ENCODE results near the gene LAMA1. TPM values are rescaled to one million over a fixed set of nuclear protein-coding genes. Genes with fewer than 3 reads are reported as not detected.

LAMA1 gene
- total RNA-seq, 4 donors from 2014 or later, result 0.48 to 2.9 (median 2.6) TPM; not detected in 1

GRCh38 chr18:7070466-7070865, 47.1 kb downstream of the LAMA1 start:
- no peak for TF ChIP-seq EP300 (IDR thresholded peaks at IDR 0.05; ENCODE audit: low read depth)
- TF ChIP-seq, protein P1, sequence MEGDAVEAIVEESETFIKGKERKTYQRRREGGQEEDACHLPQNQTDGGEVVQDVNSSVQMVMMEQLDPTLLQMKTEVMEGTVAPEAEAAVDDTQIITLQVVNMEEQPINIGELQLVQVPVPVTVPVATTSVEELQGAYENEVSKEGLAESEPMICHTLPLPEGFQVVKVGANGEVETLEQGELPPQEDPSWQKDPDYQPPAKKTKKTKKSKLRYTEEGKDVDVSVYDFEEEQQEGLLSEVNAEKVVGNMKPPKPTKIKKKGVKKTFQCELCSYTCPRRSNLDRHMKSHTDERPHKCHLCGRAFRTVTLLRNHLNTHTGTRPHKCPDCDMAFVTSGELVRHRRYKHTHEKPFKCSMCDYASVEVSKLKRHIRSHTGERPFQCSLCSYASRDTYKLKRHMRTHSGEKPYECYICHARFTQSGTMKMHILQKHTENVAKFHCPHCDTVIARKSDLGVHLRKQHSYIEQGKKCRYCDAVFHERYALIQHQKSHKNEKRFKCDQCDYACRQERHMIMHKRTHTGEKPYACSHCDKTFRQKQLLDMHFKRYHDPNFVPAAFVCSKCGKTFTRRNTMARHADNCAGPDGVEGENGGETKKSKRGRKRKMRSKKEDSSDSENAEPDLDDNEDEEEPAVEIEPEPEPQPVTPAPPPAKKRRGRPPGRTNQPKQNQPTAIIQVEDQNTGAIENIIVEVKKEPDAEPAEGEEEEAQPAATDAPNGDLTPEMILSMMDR (IDR thresholded peaks at IDR 0.05), result no peak
- no peak for TF ChIP-seq POLR2AphosphoS5 (IDR thresholded peaks at IDR 0.05)
- no peak for TF ChIP-seq POLR2A (IDR thresholded peaks at IDR 0.05)
- no peak for DNase-seq
- Histone ChIP-seq H3K9me3 (no peaks in the 10 kb centered on the region), H3K27ac (no peak overlapping the region), H3K27me3 (no peaks in the 10 kb centered on the region), H3K4me3 (no peak overlapping the region), H3K36me3 (no peaks in the 10 kb centered on the region), H3K4me1 (no peaks in the 10 kb centered on the region)
- in situ Hi-C loops (cut with MboI; ENCODE audit: low pct_ligation_motif_present in 1 of 4, low pct_unique_long_range_greater_than_20kb in 1 of 4, low sequenced_read_pairs in 3 of 4) (no loop called here), intact Hi-C loops (cut with DNase I; ENCODE audit: low total_unique reads) (no loop called here)
- WGBS, 2 donors (ENCODE audit: low coverage in 1 of 2), result 76 to 79% methylated on average over 2 of the region's 2 CpGs

GRCh38 chr18:7068871-7069590, 48.6 kb downstream of the LAMA1 start:
- Histone ChIP-seq H3K4me1 (no peaks in the 10 kb centered on the region), H3K9me3 (no peaks in the 10 kb centered on the region), H3K27ac (no peak overlapping the region), H3K27me3 (no peaks in the 10 kb centered on the region), H3K36me3 (no peaks in the 10 kb centered on the region), H3K4me3 (no peak overlapping the region)
- TF ChIP-seq EP300 (IDR thresholded peaks at IDR 0.05; ENCODE audit: low read depth) (no peak), POLR2AphosphoS5 (IDR thresholded peaks at IDR 0.05) (no peak), POLR2A (IDR thresholded peaks at IDR 0.05) (no peak)
- TF ChIP-seq, protein P1 (IDR thresholded peaks at IDR 0.05), result no peak
- in situ Hi-C loops (cut with MboI; ENCODE audit: low pct_ligation_motif_present in 1 of 4, low pct_unique_long_range_greater_than_20kb in 1 of 4, low sequenced_read_pairs in 3 of 4) (no loop called here), intact Hi-C loops (cut with DNase I; ENCODE audit: low total_unique reads) (no loop called here)
- DNase-seq, result no peak
- WGBS, 2 donors (ENCODE audit: low coverage in 1 of 2), result 75 to 85% methylated on average over 7 to 9 of the region's 9 CpGs

DNA sequence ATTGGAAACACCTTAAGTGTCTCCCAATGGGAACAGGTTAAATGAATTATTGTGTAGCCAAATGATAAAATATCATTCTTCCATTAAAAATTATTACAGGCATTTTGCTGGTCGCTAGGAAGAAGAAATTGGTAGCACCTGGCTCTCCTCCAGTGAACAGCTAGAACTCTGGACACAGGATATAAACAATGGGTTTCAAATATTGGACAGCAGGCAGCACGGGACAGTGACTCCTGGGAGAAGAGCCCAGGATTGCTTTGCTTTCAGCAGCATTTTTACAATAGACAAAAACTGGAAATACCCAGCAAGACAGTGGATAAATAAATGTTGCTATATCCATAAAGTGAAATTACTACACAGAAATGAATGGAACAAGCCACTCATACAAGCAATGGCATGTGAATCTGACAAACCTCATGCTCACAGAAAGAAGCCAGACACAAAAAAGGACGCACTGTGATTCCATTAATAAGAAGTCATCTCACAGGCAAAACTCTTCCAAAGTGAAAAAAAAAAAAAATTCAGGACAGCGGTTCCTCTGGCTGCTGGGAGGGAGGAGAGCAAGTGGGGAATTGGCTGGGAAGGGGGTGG, 50.5 kb downstream of the LAMA1 start:
- no peak overlapping the region for H3K4me3 ChIP-seq
- H3K27ac ChIP-seq, result peak overlapping the region in 2 of 4 donors; percentile 15 to 19
- in situ Hi-C loops (cut with MboI; ENCODE audit: low pct_ligation_motif_present in 1 of 4, low pct_unique_long_range_greater_than_20kb in 1 of 4, low sequenced_read_pairs in 3 of 4) (no loop called here), intact Hi-C loops (cut with DNase I; ENCODE audit: low total_unique reads) (no loop called here)
- H3K4me1 ChIP-seq, result no peaks in the 10 kb centered on the region
- H3K36me3 ChIP-seq, result no peaks in the 10 kb centered on the region
- no peaks in the 10 kb centered on the region for H3K27me3 ChIP-seq
- WGBS, 2 donors (ENCODE audit: low coverage in 1 of 2), result 46 to 58% methylated on average over 4 of the region's 4 CpGs
- no peaks in the 10 kb centered on the region for H3K9me3 ChIP-seq
- TF ChIP-seq POLR2AphosphoS5 (IDR thresholded peaks at IDR 0.05) (peak in 1 of 3 donors; percentile 28), POLR2A (IDR thresholded peaks at IDR 0.05) (no peak)
- TF ChIP-seq, protein P1 (IDR thresholded peaks at IDR 0.05), result no peak
- no peak for DNase-seq

DNA sequence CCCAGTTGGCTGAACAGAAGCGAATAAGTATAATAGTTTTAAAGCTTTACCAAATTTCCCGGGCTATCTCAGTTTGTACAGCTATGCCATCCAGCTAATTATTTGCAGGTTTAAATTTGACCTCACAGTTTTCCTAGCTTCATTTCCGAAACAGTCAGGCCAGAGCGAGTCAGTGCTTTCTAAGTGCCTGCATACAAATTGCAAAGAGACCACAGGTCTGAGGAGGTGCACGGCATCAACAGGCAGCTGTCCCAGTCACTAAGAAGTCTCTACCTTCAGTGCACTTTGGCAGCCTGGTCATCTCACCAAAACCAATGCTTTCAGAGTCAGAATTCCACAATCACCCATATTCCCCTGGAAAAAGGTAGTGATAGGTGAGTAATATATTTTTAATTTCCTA, 51.9 kb downstream of the LAMA1 start:
- in situ Hi-C loops (cut with MboI; ENCODE audit: low pct_ligation_motif_present in 1 of 4, low pct_unique_long_range_greater_than_20kb in 1 of 4, low sequenced_read_pairs in 3 of 4), result no loop called here

More for the DNA sequence above, 51.9 kb downstream of the LAMA1 start:
- Histone ChIP-seq H3K27ac (no peak overlapping the region), H3K9me3 (no peaks in the 10 kb centered on the region), H3K27me3 (no peaks in the 10 kb centered on the region), H3K4me3 (no peak overlapping the region), H3K4me1 (no peaks in the 10 kb centered on the region), H3K36me3 (no peaks in the 10 kb centered on the region)
- TF ChIP-seq, protein P1 (IDR thresholded peaks at IDR 0.05), result no peak
- TF ChIP-seq POLR2A (IDR thresholded peaks at IDR 0.05), result no peak
- TF ChIP-seq POLR2AphosphoS5 (IDR thresholded peaks at IDR 0.05), result no peak
- no peak for TF ChIP-seq EP300 (IDR thresholded peaks at IDR 0.05; ENCODE audit: low read depth)
- 79 to 87% methylated on average over 5 of the region's 5 CpGs for WGBS, 2 donors (ENCODE audit: low coverage in 1 of 2)
- no peak for DNase-seq
- intact Hi-C loops (cut with DNase I; ENCODE audit: low total_unique reads), result no loop called here

All from transverse colon (tissue), 4 donors.